NOMO-1 treated with DMSO at 0.1 percent for 48 hours (cell line): ENCODE data around the gene DCAF7.

Source experiments
- DNase-seq: peaks from one replicate; lab custom pipeline; 2025; ENCODE audit not compliant: unreplicated experiment; lab: John Stamatoyannopoulos, UW

DCAF7 gene

DNA sequence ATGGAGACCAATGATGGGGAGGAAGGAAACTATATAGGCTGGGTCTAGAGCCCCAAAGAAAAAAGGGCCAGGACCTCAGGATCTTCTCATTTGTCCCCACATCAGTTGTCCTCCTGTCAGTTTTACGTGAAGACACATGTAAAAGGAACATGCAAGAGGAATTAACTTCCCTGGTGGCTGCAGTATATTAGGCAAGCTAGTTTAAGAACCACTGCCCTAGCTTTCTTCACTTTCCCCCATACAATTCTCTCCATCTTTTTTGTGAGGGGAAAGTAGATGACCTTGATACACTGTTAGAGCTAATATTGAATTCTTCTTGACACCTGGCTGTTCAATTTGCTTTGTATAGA, 74.2 kb downstream of the DCAF7 start:
- DNase-seq = peak; percentile 7

DNA sequence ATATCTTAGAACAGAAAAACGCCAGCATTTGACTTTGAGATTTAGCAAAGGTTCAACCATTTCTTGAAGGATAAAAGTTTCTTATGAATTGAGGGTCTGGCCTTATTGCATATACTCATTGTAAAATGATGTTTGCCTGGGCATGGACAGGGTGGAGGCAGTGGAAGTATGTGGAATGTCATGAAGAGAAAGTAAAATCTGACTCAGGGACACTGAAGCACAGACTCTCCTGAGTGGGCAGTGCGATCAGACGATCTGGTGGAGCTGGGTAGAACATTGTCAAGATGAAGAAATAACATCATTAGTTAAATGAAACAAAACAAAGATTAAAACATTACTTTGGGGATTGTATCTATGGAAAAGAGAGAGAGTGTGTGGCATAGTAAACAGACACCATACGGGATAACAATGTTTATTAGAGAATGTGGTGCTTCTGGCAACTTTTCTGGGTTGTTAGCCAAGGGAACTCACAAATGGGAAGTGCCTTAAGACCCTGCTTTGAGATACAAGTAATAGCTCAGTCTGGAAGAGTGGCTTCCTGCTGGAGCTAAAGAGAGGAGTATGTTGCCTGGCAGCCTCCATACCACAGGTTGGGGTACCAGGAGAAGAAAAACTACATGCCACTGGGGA, 76.4 kb downstream of the DCAF7 start:
- DNase-seq = peak; percentile 3

DNA sequence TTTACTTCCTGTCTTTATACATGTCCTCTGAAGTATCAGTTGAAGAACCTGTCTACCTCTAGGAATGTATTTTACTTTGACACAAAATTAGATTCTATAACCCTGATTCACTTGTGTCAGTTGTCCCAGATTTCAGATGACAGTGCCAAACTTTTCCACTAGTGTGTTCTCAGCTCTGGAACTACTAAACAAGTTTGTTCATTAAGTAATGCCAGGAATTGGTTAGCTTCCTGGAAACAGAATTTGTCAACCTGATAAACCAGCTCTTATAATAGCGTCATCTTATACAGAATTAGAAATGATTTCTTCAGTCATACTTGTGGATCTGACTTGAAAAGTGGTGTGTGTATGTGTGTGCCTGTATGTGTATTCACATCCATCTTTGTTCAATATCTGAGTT, 79.3 kb downstream of the DCAF7 start:
- DNase-seq = no peak

DNA sequence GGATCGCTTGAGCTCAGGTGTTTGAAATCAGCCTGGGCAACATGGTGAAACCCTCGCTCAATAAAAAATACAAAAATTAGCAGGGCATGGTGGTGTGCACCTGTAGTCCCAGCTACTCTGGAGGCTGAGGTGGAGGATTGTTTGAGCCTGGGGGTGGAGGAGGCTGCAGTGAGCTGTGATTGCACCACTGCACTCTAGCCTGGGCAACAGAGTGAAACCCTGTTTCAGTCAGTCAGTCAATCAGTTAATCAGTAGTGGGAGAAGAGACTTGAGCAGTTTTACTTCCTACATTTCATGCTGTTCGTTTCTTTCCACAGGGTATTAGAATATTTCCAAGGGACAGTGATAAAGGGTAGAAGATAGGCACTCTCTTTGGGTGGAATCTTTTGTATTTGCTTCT, 80.8 kb downstream of the DCAF7 start:
- no peak for DNase-seq

DNA sequence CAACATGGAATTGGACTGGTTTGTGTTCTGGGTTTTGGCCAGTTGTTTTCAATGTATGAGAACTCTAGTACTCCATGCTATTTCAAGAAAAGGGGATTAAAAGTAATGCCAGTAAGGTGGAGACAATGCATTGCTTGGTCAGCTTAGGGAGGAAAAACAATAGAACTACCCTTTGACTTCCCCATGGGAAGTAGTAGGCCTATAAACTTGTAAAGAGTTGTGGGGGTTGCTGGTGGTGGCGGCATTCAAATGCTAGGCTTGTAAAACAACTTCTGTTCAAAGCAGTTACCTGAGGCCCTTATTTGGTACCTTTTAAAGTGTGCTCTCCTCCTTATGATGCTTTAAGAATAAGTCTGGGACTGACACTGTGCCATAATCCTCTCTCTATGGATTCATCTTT, 81.3 kb downstream of the DCAF7 start:
- no peak for DNase-seq

DNA sequence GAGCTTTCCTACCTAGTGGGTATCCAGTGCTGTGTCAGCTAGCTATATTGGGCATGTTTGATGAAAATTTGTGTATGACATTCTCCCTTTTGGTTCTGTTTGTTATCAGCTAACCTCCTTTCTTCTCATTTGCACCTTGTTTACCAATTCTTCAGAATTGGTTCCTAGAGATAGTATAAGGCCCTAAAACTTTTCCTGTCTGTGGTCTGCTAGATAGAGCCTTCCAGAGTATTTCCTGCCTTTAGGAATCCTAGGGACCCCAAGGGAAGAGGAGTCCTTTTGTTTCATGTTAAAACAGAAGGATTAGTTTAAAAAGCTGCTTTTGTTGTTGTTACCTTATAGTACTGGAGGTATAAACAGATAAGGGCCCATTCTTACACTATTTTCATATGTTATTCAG, 83.5 kb downstream of the DCAF7 start:
- DNase-seq = no peak

DNA sequence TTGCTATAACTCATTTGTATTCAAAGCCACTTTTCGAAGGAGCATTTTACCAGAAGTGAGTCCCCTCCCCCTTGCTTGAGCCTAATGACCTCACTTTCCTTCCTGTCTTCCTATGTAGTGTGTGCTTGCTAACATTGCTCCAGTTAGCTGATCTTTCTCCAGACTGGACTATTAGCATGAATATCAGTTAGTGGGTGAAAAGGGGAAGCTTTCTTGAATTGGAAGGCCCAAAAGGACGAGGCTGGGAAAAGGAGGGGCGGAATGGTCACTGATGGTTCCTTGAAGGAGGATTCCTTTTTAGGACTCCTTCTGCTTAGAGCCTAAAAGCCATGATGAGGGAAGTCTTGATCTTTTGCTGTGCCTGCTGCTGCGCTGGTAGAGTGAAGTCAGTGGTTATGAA, 83.9 kb downstream of the DCAF7 start:
- no peak for DNase-seq

DNA sequence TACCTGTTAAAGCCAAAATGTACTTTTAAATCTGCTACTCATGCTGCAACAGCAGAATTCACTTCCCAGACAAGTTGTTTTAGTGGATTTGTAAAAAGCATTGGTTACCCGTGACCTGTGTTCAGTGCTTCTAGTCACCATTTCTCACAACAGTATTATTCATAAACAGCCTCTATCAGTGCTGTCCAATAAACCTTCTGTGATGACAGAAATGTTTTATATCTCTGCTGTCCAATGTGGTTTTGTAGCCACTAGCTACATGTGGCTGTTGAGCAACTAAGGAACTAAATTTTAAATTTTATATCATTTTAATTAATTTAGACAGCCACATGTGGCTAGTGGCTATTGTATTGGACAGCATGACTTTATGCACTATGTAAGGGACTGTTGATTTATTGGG, 84.5 kb downstream of the DCAF7 start:
- no peak for DNase-seq

DNA sequence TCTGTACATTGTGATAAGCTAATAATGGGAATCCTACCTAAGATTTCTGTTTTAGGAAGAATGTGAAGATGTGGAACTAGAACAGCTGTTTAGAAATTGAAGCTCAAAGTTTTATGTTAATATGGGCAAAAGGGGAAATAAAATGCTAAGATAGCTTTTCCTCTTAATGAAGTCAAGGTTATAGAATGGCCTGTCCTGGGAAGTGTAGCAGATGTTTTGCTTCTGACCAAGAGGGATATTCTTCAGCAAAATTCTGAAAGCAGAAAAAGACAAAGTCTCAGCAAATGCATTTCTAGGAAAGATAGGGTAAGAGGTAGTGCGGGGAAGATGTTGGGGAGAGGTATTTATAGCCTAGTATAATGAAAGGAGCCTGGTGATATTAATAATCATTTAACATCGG, 85.0 kb downstream of the DCAF7 start:
- DNase-seq = no peak

DNA sequence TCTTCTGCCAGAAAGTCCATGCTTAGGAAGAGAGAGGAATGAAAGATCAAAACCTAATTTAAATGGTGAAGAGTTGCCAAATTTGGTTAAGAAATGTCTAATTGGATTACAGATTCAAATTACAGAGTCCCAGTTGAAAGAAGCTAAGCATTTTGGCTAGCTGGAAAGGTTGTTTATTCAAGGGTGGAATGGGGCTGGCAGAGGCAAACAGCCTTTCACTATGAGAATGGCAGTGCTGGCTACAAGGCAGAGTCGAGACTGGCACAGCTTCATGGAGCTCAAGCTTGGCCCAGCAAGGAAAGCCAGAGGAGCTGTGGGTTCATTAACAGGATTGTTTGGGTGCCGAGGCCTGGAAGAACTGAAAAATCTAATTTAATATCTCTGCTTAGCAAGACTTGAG, 85.5 kb downstream of the DCAF7 start:
- DNase-seq = no peak

DNA sequence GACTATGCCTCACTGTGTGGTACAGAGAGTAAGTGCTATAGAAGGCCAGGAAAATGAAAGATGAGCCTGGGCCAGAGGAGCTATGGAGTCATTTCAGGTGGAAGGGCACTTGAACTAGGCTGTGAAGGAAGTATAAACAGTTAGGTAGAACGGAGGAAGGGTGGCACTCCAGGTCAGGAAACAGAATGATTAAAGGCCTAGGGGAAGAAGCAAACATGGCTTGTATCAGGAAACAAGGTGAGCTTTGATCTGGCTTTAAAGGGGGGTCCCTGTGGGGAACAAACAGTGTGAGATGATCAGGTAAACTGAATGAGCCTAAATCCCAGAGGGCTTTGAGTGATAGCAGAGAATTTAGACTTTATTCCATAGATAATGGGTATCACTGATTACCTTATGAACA, 88.8 kb downstream of the DCAF7 start:
- DNase-seq = no peak

DNA sequence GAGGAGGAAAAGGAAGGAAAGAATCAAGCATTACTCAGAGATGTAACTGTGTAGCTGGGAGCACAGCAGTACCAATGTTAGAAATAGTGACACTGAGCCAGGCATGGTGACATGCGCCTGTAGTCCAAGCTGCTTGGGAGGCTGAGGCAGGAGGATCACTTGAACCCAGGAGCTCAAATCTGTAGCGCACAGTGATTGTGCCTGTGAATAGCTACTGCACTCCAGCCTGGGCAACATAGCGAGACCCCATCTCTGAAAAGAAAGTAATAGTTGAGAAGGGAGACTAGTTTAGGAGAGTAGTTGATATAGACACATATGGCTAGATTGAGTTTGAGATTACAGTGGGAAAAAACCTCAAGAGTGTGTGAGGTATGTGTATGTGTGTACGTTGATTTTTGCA, 89.8 kb downstream of the DCAF7 start:
- DNase-seq = no peak

DNA sequence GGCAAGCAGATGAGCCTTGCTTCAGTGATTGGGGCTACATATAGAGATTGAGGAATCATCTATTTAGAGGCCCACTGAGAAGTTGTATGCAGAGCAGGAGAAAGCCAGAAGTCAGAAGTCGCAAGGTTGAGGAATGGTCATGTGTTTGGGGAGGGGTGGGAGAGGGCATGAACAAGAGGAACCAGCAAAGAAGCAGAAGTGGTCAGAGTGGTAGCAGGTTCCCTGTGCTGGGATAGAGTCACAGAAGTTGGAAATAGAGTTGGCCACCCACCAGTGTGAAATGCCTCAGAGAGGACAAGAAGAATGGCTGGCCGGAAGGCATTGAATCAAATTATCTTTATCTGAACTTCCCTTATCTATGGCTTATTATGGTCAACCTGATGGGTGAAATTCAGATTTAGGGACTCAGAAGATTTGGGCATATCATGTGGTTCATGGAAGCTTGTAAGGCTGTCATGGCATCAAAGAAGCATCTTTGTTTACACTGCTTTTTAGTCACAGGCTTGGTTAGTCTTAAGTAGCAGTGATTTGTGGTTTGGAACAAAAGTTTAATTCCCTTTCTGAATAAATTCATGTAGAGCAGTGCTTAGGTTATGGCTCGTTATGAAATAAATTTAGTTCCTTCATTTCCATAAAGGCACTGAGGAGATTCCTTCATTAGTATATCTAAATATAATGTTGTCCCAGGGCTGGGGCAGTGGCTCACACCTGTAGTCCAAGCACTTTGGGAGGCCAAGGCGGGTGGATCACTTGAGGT, 91.6 kb downstream of the DCAF7 start:
- DNase-seq = peak; percentile 95
